Skeletal muscle satellite cell (primary cell): ENCODE results near the gene MATCAP1.

ENCODE experiments used
- H3K27me3 ChIP-seq: 2 replicates; pipeline ENCODE4 v1.7.0; 2013; ENCODE audit warnings: low read length; ENCODE audit not compliant: control insufficient read depth, insufficient read depth
- H3K36me3 ChIP-seq: 2 replicates; pipeline ENCODE4 v1.7.0; 2013; ENCODE audit warnings: mild to moderate bottlenecking, control low read depth, low read length; ENCODE audit not compliant: insufficient read depth
- H3K4me1 ChIP-seq: 2 replicates; pipeline ENCODE4 v1.7.0; 2013; ENCODE audit warnings: low read length; ENCODE audit not compliant: control insufficient read depth, insufficient read depth
- H3K4me2 ChIP-seq: 2 replicates; pipeline ENCODE4 v1.7.0; 2013; ENCODE audit warnings: mild to moderate bottlenecking, low read length
- H3K4me3 ChIP-seq: 2 replicates; pipeline ENCODE4 v1.7.0; 2013; ENCODE audit warnings: low read length
- H3K9ac ChIP-seq: 2 replicates; pipeline ENCODE4 v1.7.0; 2013; ENCODE audit warnings: mild to moderate bottlenecking, low read depth, low read length, moderate library complexity
- H3K9me3 ChIP-seq: replicated peaks from 2 replicates; pipeline ENCODE4 v1.7.0; 2013; ENCODE audit warnings: mild to moderate bottlenecking, control low read depth, low read length

Gene MATCAP1

DNA sequence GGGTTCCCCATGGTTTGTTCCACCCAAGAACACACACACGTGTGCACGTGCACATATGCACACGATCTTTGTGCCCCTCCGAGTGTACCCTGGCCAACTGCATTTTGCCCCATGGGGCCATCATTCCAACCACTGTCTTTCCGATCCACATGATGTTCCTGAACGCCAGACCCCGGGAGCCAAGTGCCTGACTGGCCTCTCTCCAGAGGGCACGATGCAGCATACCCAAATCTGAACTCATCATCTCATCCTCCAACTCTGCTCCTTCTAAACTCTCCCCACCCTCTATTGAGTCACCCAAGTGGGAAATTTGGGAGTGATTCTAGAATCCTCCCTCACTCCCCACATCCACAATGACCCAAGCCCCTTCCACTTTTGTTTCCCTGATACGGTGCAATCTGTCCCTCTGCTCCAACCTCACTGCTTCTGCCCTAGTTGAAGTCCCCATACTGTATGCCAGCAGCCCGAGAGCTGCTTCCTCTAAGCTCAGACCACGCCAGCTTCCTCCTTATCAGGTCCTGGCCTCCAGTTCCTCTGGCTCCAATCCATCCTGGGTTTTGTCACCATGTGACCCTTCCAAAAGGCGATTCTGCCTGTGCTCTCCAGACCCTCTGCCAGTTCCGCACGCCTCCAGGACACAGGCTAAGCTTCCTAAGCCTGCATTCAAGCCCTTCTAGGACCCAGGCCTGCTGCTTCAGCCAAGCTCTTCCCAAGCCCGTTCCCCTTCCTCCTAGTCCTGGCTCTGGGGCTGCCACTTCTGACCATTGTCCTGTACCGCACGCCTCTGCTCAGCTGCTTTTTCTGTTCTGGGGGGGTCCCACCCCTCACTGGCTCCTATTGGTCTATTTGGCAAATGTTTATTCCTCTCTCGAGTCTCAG, 33.1 kb upstream of the MATCAP1 start:
- H3K36me3 ChIP-seq, result no peaks in the 10 kb centered on the region
- H3K9ac ChIP-seq, result no peak overlapping the region
- no peaks in the 10 kb centered on the region for H3K9me3 ChIP-seq
- H3K4me2 ChIP-seq, result no peak overlapping the region
- H3K4me3 ChIP-seq, result no peak overlapping the region
- no peaks in the 10 kb centered on the region for H3K27me3 ChIP-seq
- no peaks in the 10 kb centered on the region for H3K4me1 ChIP-seq

GRCh38 chr16:67215706-67216105, 31.9 kb upstream of the MATCAP1 start:
- Histone ChIP-seq H3K4me2 (no peak overlapping the region), H3K27me3 (no peaks in the 10 kb centered on the region), H3K9me3 (no peaks in the 10 kb centered on the region), H3K9ac (no peak overlapping the region), H3K4me1 (no peaks in the 10 kb centered on the region), H3K36me3 (no peaks in the 10 kb centered on the region), H3K4me3 (no peak overlapping the region)

DNA sequence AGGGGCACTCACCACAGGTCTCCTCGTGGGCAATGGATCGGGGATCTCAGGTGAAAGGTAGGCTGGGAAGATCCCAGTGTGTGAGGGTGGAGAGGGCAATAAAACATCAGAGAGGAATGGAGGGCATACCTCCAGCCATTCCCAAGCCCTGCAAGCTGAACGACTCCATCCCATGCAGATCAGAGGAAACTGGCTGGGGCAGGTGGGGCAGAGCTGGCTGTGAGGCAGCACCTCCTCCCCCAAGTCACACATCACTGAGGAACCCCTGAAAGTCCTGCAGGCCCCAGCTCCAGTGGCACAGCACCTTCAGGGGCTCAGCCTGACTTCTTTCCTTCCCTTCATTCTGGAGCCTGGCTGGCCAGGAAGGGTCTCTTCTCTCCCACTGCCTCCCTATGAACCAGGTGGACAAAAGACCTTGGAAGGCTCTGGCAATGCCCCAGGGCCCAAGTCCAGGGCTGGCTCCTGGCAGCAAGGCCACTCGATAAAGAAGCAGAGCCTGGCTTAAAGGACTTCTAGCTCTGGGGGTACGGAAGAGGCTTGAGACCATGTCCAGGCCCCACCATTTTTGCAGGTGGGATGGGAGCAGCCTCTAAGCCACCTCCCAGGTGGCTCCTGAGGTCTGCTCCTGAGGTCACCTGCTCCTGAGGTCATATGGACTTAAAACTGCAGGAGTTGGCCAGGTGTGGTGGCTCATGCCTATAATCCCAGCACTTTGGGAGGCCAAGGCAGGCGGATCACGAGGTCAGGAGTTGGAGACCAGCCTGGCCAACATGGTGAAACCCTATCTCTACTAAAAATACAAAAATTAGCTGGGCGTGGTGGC, 29.6 kb upstream of the MATCAP1 start:
- Histone ChIP-seq H3K27me3 (no peaks in the 10 kb centered on the region), H3K4me3 (no peak overlapping the region), H3K9ac (no peak overlapping the region), H3K36me3 (no peaks in the 10 kb centered on the region), H3K4me1 (no peaks in the 10 kb centered on the region), H3K4me2 (no peak overlapping the region), H3K9me3 (no peaks in the 10 kb centered on the region)

- Histone ChIP-seq H3K9ac (no peak overlapping the region), H3K4me2 (no peak overlapping the region), H3K9me3 (no peaks in the 10 kb centered on the region), H3K36me3 (no peaks in the 10 kb centered on the region), H3K27me3 (no peaks in the 10 kb centered on the region), H3K4me1 (peaks cover 6% of the 10 kb centered on the region), H3K4me3 (no peak overlapping the region)
These were observed 29.0 kb upstream of the MATCAP1 start for GRCh38 chr16:67212766-67213165.

DNA sequence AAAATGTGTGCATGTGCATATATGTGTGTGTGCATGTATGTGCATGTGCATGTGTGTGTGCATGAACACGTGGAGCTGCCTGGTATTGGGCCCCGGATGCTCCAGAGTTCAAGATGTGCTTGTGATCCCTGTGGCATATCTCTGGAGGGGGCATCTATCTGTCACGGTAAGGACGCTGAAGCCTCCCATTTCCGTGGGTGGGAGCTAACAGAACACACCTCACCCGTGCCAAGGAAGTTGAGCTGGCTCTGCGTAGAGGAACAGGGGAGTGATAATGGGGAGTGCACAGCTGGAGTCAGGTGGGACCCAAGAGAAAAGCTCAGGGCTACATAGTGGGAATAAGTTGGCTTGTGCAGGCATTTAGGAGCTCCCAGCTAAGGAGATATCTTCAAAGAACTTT, 27.9 kb upstream of the MATCAP1 start:
- Histone ChIP-seq H3K9me3 (no peaks in the 10 kb centered on the region), H3K36me3 (no peaks in the 10 kb centered on the region), H3K9ac (no peak overlapping the region), H3K4me2 (no peak overlapping the region), H3K4me1 (peaks cover 17% of the 10 kb centered on the region), H3K27me3 (no peaks in the 10 kb centered on the region), H3K4me3 (no peak overlapping the region)

GRCh38 chr16:67210069-67210937, 26.5 kb upstream of the MATCAP1 start:
- Histone ChIP-seq H3K9ac (no peak overlapping the region), H3K9me3 (no peaks in the 10 kb centered on the region), H3K27me3 (no peaks in the 10 kb centered on the region), H3K4me3 (no peak overlapping the region), H3K4me1 (peaks cover 22% of the 10 kb centered on the region), H3K4me2 (no peak overlapping the region), H3K36me3 (no peaks in the 10 kb centered on the region)

GRCh38 chr16:67209565-67209964, 25.8 kb upstream of the MATCAP1 start:
- Histone ChIP-seq H3K36me3 (no peaks in the 10 kb centered on the region), H3K4me2 (no peak overlapping the region), H3K4me3 (no peak overlapping the region)

GRCh38 chr16:67208154-67208896, 24.6 kb upstream of the MATCAP1 start:
- Histone ChIP-seq H3K36me3 (peaks cover 10% of the 10 kb centered on the region), H3K9ac (no peak overlapping the region), H3K4me1 (peaks cover 22% of the 10 kb centered on the region), H3K4me2 (no peak overlapping the region), H3K27me3 (no peaks in the 10 kb centered on the region), H3K9me3 (no peaks in the 10 kb centered on the region), H3K4me3 (peak overlapping the region; percentile 33)

More at GRCh38 chr16:67209565-67209964, 25.8 kb upstream of the MATCAP1 start:
- H3K9ac ChIP-seq, result no peak overlapping the region
- no peaks in the 10 kb centered on the region for H3K27me3 ChIP-seq
- peaks cover 22% of the 10 kb centered on the region for H3K4me1 ChIP-seq
- H3K9me3 ChIP-seq, result no peaks in the 10 kb centered on the region

GRCh38 chr16:67207249-67208091, 23.7 kb upstream of the MATCAP1 start:
- H3K4me1 ChIP-seq, result peaks cover 22% of the 10 kb centered on the region
- no peaks in the 10 kb centered on the region for H3K9me3 ChIP-seq
- H3K4me3 ChIP-seq, result peak overlapping the region; percentile 33
- H3K36me3 ChIP-seq, result peaks cover 10% of the 10 kb centered on the region
- H3K4me2 ChIP-seq, result no peak overlapping the region
- H3K27me3 ChIP-seq, result no peaks in the 10 kb centered on the region
- H3K9ac ChIP-seq, result no peak overlapping the region

GRCh38 chr16:67206838-67207248, 23.1 kb upstream of the MATCAP1 start:
- Histone ChIP-seq H3K9ac (no peak overlapping the region), H3K4me1 (peaks cover 22% of the 10 kb centered on the region), H3K36me3 (peaks cover 10% of the 10 kb centered on the region), H3K9me3 (no peaks in the 10 kb centered on the region), H3K27me3 (no peaks in the 10 kb centered on the region), H3K4me2 (no peak overlapping the region), H3K4me3 (no peak overlapping the region)
